Measurements from ENCODE around the gene CTNNA1. TPM values are rescaled to one million over a fixed set of nuclear protein-coding genes. Genes with fewer than 3 reads are reported as not detected.
A peak's percentile ranks its signal among the peaks of the same experiment; 100 is the strongest.

CTNNA1 gene
- polyA plus RNA-seq, 3 donors, result 56.6 to 84.5 (median 66.2) TPM

DNA sequence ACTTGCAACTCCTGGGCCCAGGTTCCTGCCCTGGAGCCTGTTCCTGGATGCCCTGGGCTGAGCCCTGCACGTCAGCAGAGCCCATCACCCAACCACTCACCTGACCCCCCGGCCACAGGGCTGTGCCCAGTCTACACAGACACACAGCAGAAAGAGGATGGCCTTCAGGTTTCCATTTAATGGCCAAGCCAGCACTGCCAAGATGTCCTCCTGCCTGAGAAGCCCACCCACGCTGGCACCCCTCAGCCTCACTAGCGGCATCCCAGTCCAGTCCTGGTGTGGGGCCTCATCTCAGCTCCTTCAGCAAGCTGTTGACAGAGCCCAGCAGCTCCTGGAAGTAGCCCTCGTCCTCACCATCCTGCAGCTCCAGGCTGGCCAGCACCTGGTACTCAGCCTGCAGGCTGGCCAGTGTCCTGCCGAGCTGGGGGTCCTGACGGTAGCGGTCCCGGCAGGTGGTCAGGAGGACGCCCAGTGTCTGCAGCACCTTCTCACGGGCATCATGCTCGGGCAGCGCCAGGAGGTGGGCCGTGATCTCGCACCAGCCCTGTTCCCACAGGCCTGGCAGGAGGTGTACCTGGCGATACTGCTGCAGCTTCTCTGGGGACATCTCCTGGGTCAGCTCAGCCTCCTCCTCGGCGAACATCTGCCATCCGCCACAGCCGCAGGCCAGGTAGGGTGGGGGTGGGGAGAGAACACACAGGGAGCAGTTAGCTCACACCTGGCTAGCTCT lies 193.8 kb downstream of the CTNNA1 start:
- Mint-ChIP-seq H3K27me3 (ENCODE audit: low read depth in 3 of 3) (peaks cover 0 to 2% (median 0%) of the 10 kb centered on the region in 3 donors), H3K27ac (peak overlapping the region in 1 of 7 donors; percentile 53), H3K4me1 (no peaks in the 10 kb centered on the region), H3K4me3 (no peak overlapping the region), H3K9me3 (no peaks in the 10 kb centered on the region), H3K36me3 (peaks cover 42 to 51% of the 10 kb centered on the region in 2 donors)
- peaks cover 17 to 42% of the 10 kb centered on the region in 2 donors for H3K36me3 ChIP-seq (replicated peaks in 1 of 2; ENCODE audit: control insufficient read depth in 1 of 2, insufficient read depth in 2 of 2, low read length in 2 of 2)
- H3K4me3 ChIP-seq (replicated peaks in 1 of 3; ENCODE audit: low read depth in 2 of 3, low read length in 3 of 3), result no peak overlapping the region
- WGBS (ENCODE audit: insufficient coverage), result 97% methylated on average over 16 of the region's 20 CpGs
- no peaks in the 10 kb centered on the region for H3K9me3 ChIP-seq (replicated peaks in 1 of 2; ENCODE audit: control insufficient read depth in 1 of 2, insufficient read depth in 1 of 2, low read length in 2 of 2)
- intact Hi-C loops (cut with micrococcal nuclease), result no loop called here
- no peaks in the 10 kb centered on the region for H3K27me3 ChIP-seq (ENCODE audit: control insufficient read depth in 2 of 2, insufficient read depth in 2 of 2, low read length in 2 of 2)
- no peaks in the 10 kb centered on the region for H3K4me1 ChIP-seq (ENCODE audit: control insufficient read depth in 1 of 2, insufficient read depth in 2 of 2, low read length in 2 of 2)
- no peaks in the 10 kb centered on the region for H4K20me1 ChIP-seq (ENCODE audit: insufficient read depth, low read length)
- DNase-seq, result no peak
- H3K9ac ChIP-seq (ENCODE audit: insufficient read depth, low read length, poor library complexity, severe bottlenecking), result no peak overlapping the region
- H3K4me2 ChIP-seq (replicated peaks; ENCODE audit: extremely low read depth, low read length, poor library complexity, severe bottlenecking), result no peak overlapping the region
- TF ChIP-seq CTCF (IDR thresholded peaks at IDR 0.05), result no peak
- no peaks in the 10 kb centered on the region for H3K79me2 ChIP-seq (ENCODE audit: insufficient read depth, low read length)
- no peak overlapping the region for H3K27ac ChIP-seq (ENCODE audit: low read depth in 1 of 2, low read length in 2 of 2)
- H2AFZ ChIP-seq (ENCODE audit: insufficient read depth, low read depth, low read length, poor library complexity, severe bottlenecking), result no peak overlapping the region

DNA sequence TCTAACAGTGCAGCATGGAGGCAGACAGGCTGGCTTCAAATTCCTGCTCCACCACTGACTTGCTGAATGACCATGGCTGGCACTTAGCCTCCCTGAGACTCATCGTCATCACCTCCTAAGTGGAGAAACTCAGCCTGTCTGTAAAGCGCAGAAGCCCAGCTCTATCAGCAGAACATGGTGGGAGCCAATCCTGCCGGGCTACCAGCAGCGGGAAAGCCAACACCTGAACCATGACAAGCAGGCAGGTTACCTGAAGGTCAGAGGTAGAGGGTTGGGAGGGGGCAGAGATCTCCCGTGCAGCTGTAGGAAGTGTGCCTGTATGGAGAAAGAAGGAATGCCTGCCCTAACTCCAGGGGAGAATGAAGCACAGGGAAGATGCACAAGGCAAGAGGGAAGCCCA lies 194.6 kb downstream of the CTNNA1 start:
- no peaks in the 10 kb centered on the region for H3K27me3 ChIP-seq (ENCODE audit: control insufficient read depth in 2 of 2, insufficient read depth in 2 of 2, low read length in 2 of 2)
- H3K36me3 Mint-ChIP-seq, result peaks cover 38 to 47% of the 10 kb centered on the region in 2 donors
- no peak overlapping the region for H3K4me3 Mint-ChIP-seq
- peaks cover 0 to 2% (median 0%) of the 10 kb centered on the region in 3 donors for H3K27me3 Mint-ChIP-seq (ENCODE audit: low read depth in 3 of 3)
- H3K4me1 ChIP-seq (ENCODE audit: control insufficient read depth in 1 of 2, insufficient read depth in 2 of 2, low read length in 2 of 2), result peaks cover 1 to 2% of the 10 kb centered on the region in 2 donors
- H3K27ac Mint-ChIP-seq, result peak overlapping the region in 1 of 7 donors; percentile 24
- H3K36me3 ChIP-seq (replicated peaks in 1 of 2; ENCODE audit: control insufficient read depth in 1 of 2, insufficient read depth in 2 of 2, low read length in 2 of 2), result peaks cover 17 to 42% of the 10 kb centered on the region in 2 donors
- H3K27ac ChIP-seq (ENCODE audit: low read depth in 1 of 2, low read length in 2 of 2), result no peak overlapping the region
- no peaks in the 10 kb centered on the region for H3K79me2 ChIP-seq (ENCODE audit: insufficient read depth, low read length)
- no peak overlapping the region for H3K4me2 ChIP-seq (replicated peaks; ENCODE audit: extremely low read depth, low read length, poor library complexity, severe bottlenecking)
- peaks cover 4% of the 10 kb centered on the region for H4K20me1 ChIP-seq (ENCODE audit: insufficient read depth, low read length)
- 100% methylated on average over 3 of the region's 5 CpGs for WGBS (ENCODE audit: insufficient coverage)
- H3K9me3 ChIP-seq (replicated peaks in 1 of 2; ENCODE audit: control insufficient read depth in 1 of 2, insufficient read depth in 1 of 2, low read length in 2 of 2), result no peaks in the 10 kb centered on the region
- intact Hi-C loops (cut with micrococcal nuclease), result no loop called here
- no peak overlapping the region for H3K9ac ChIP-seq (ENCODE audit: insufficient read depth, low read length, poor library complexity, severe bottlenecking)
- peaks cover 5% of the 10 kb centered on the region for H3K4me1 Mint-ChIP-seq
- no peak for TF ChIP-seq CTCF (IDR thresholded peaks at IDR 0.05)
- no peak overlapping the region for H3K4me3 ChIP-seq (replicated peaks in 1 of 3; ENCODE audit: low read depth in 2 of 3, low read length in 3 of 3)
- DNase-seq, result no peak
- no peaks in the 10 kb centered on the region for H3K9me3 Mint-ChIP-seq
- no peak overlapping the region for H2AFZ ChIP-seq (ENCODE audit: insufficient read depth, low read depth, low read length, poor library complexity, severe bottlenecking)

Measured in CD14-positive monocyte (primary cell).